Peyer's patch (tissue), 4 donors: Measurements from ENCODE around the gene FIGNL1.

Source experiments
- CTCF ChIP-seq, 6 experiments: fragments of 450-650 bp in 4 of 6; fragments of 200-600 bp in 2 of 6; sonication (generic) in 1 of 6; IDR thresholded peaks; one replicate each; pipeline ENCODE4 v1.5.1; 2017 to 2019; ENCODE audit warnings: antibody characterized with exemption in 6 of 6, mild to moderate bottlenecking in 3 of 6, moderate library complexity in 1 of 6
- POLR2A ChIP-seq, 2 donors: fragments of 450-650 bp; IDR thresholded peaks; one replicate each; pipeline ENCODE4 v1.5.1; 2017; ENCODE audit warnings: antibody characterized with exemption in 2 of 2, mild to moderate bottlenecking in 2 of 2, moderate library complexity in 2 of 2

DNA sequence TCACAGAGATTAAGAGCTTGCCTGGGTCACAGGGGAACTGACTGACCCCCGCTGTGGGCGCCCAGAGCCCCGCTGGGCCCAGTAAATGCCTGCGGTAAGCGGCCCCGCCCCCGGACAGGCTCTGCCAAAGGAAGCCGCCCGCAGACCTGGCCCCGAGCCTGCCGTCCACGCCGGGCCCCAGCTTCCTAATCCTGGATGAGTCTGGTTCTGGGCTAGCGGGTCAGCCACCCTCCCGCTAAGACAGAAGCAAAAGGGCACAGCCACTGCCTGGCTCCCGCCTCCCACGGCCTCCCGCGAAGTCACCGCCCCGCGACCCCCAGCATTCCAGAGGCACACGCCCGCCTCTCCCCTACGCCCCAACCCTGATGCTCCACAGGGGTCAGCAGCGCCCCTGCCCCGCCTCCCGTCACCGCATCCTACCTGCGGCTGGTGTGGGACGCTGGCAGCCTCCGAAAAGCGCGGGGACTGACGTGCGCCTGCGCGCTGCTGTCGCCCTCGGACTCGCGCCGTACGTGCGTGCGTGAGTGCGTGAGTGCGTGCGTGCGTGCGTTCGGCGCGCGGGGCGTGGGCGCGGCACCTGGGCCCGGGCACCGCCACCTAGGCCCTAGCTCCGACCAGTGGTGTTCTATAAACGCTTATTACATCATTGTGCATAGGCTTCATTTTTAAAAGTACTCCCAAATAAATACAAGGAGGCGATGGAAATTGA, at the start of gene FIGNL1:
- TF ChIP-seq CTCF (IDR thresholded peaks at IDR 0.05) (peak in 1 of 6 experiments; percentile 8), POLR2A (IDR thresholded peaks at IDR 0.05) (peak; percentile 31 to 45)
